ENCODE results near the gene TLE4.

GRCh38 chr9:79766091-79766490, 194.3 kb downstream of the TLE4 start:
- TF ChIP-seq CTCF (IDR thresholded peaks at IDR 0.05) (no peak), POLR2A (IDR thresholded peaks at IDR 0.05) (no peak)
